ENCODE measurements around the gene FAM184A. TPM values are rescaled to one million over a fixed set of nuclear protein-coding genes. Genes with fewer than 3 reads are reported as not detected.

FAM184A gene
- total RNA-seq, 1 experiment from 2014 or later = 8.7 TPM

DNA sequence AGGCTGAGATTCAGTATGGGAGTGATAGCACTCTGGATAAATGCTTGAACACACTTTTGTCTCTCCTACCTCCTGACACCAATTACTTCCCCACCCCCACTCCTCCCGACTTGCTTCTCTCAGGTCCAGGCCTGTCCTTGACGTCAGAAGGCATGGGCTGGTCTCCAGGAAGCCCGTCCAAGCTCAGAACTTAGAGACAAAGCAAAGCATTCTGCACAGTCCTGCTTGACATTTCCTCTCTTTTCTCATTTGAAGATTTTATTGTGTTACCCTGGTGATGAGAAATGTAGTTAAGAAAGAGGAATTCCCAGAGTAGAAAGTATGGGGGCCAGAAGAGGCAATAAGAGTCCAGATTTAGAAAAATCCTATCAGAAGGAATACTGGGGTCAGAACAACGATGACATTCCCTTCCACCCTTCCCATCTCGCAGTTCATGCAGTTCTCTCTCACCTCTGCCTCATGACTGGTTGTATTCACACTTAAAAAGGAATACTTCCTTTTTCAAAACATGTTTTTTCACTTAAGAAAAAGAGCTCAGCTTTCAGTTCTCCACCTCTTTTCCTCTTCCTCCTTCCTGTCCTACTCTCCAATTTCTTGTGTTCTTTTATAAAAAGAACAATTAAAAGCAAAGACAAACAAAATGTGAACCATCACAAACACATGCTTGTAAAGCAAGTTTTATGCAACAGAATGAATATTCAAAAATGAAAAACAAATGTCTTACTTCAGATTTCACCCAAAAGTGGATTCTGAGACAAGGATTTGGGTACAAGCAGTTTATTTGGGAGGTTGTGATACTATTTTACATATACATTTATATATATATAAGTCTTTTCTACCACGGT, 18.5 kb upstream of the FAM184A start:
- no peak overlapping the region for H3K4me3 ChIP-seq (ENCODE audit: low read depth in 2 of 2, low read length in 2 of 2)
- no TSS peak for BruUV-seq (replicated peaks)
- intact Hi-C loops (cut with micrococcal nuclease; ENCODE audit: unreplicated experiment) (no loop called here), in situ Hi-C loops (cut with HindIII; ENCODE audit: low pct_unique_long_range_greater_than_20kb, low sequenced_read_pairs) (no loop called here)
- H3K27ac ChIP-seq (ENCODE audit: low read length) = no peak overlapping the region
- H3K9me3 ChIP-seq (ENCODE audit: control insufficient read depth, insufficient read depth, low read depth, low read length) = no peaks in the 10 kb centered on the region
- DNase-seq (ENCODE audit: low read depth, low spot score) (no peak), ATAC-seq (no peak)
- ChIA-PET POLR2A (no interaction called here), CTCF (no interaction called here)
- TF ChIP-seq, protein P1, sequence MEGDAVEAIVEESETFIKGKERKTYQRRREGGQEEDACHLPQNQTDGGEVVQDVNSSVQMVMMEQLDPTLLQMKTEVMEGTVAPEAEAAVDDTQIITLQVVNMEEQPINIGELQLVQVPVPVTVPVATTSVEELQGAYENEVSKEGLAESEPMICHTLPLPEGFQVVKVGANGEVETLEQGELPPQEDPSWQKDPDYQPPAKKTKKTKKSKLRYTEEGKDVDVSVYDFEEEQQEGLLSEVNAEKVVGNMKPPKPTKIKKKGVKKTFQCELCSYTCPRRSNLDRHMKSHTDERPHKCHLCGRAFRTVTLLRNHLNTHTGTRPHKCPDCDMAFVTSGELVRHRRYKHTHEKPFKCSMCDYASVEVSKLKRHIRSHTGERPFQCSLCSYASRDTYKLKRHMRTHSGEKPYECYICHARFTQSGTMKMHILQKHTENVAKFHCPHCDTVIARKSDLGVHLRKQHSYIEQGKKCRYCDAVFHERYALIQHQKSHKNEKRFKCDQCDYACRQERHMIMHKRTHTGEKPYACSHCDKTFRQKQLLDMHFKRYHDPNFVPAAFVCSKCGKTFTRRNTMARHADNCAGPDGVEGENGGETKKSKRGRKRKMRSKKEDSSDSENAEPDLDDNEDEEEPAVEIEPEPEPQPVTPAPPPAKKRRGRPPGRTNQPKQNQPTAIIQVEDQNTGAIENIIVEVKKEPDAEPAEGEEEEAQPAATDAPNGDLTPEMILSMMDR (IDR thresholded peaks at IDR 0.05) = no peak
- TF ChIP-seq, protein P2, sequence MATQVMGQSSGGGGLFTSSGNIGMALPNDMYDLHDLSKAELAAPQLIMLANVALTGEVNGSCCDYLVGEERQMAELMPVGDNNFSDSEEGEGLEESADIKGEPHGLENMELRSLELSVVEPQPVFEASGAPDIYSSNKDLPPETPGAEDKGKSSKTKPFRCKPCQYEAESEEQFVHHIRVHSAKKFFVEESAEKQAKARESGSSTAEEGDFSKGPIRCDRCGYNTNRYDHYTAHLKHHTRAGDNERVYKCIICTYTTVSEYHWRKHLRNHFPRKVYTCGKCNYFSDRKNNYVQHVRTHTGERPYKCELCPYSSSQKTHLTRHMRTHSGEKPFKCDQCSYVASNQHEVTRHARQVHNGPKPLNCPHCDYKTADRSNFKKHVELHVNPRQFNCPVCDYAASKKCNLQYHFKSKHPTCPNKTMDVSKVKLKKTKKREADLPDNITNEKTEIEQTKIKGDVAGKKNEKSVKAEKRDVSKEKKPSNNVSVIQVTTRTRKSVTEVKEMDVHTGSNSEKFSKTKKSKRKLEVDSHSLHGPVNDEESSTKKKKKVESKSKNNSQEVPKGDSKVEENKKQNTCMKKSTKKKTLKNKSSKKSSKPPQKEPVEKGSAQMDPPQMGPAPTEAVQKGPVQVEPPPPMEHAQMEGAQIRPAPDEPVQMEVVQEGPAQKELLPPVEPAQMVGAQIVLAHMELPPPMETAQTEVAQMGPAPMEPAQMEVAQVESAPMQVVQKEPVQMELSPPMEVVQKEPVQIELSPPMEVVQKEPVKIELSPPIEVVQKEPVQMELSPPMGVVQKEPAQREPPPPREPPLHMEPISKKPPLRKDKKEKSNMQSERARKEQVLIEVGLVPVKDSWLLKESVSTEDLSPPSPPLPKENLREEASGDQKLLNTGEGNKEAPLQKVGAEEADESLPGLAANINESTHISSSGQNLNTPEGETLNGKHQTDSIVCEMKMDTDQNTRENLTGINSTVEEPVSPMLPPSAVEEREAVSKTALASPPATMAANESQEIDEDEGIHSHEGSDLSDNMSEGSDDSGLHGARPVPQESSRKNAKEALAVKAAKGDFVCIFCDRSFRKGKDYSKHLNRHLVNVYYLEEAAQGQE (IDR thresholded peaks at IDR 0.05; ENCODE audit: insufficient read depth in 1 of 2, low read depth in 2 of 2, low read length in 1 of 2) = no peak
- TF ChIP-seq POLR2AphosphoS5 (IDR thresholded peaks at IDR 0.05; ENCODE audit: low read depth, low read length) (no peak), TCF7L2 (IDR thresholded peaks at IDR 0.05; ENCODE audit: low read depth, low read length) (no peak), SIN3A (IDR thresholded peaks at IDR 0.05; ENCODE audit: borderline replicate concordance, insufficient read depth, low read depth, low read length) (no peak)
- H3K4me1 ChIP-seq (ENCODE audit: control insufficient read depth, insufficient read depth, low read length) = no peaks in the 10 kb centered on the region
- H3K27me3 ChIP-seq (ENCODE audit: control insufficient read depth, insufficient read depth, low read length) = peaks cover 2% of the 10 kb centered on the region; the same call in 1 of the 2 replicates
- no peaks in the 10 kb centered on the region for H3K36me3 ChIP-seq (ENCODE audit: control insufficient read depth, insufficient read depth, low read length)

DNA sequence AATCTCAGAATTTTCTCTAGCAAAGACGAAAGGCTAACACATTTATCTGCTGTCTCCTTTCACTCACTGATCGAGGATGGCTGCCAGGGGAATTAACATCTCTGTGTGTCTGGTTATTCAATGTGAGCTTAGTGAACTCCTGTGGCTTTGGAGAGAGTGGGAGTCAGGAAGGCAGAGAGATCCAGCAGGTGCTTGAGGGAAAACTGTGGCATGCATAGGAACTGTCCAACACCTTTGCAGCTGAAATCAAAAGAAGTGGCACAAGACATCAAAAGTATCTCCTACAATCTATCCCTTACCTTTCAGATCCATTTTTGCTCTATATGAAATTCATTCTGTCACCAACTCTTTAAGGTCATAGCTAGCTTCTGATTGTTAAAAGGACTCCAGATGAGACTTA, 11.8 kb upstream of the FAM184A start:
- no peaks in the 10 kb centered on the region for H3K4me1 ChIP-seq (ENCODE audit: control insufficient read depth, insufficient read depth, low read length)
- BruUV-seq (replicated peaks) = no TSS peak
- no peak for ATAC-seq
- H3K4me3 ChIP-seq (ENCODE audit: low read depth in 2 of 2, low read length in 2 of 2) = no peak overlapping the region
- H3K27ac ChIP-seq (ENCODE audit: low read length) = no peak overlapping the region
- no peaks in the 10 kb centered on the region for H3K36me3 ChIP-seq (ENCODE audit: control insufficient read depth, insufficient read depth, low read length)
- POLR2A ChIA-PET = no interaction called here
- in situ Hi-C loops (cut with HindIII; ENCODE audit: low pct_unique_long_range_greater_than_20kb, low sequenced_read_pairs) (no loop called here), intact Hi-C loops (cut with micrococcal nuclease; ENCODE audit: unreplicated experiment) (no loop called here)
- TF ChIP-seq, protein P2 (IDR thresholded peaks at IDR 0.05; ENCODE audit: insufficient read depth in 1 of 2, low read depth in 2 of 2, low read length in 1 of 2) = peak; percentile 79 to 81
- no peak for TF ChIP-seq POLR2AphosphoS5 (IDR thresholded peaks at IDR 0.05; ENCODE audit: low read depth, low read length)
- DNase-seq (ENCODE audit: low read depth, low spot score) = no peak
- CTCF ChIA-PET = no interaction called here
- peaks cover 7% of the 10 kb centered on the region for H3K27me3 ChIP-seq (ENCODE audit: control insufficient read depth, insufficient read depth, low read length)
- H3K9me3 ChIP-seq (ENCODE audit: control insufficient read depth, insufficient read depth, low read depth, low read length) = no peaks in the 10 kb centered on the region
